ENCODE results near the gene USP20.
"Not testable (repeated sequence)": the region's sequence is repeated elsewhere in the genome, so short reads cannot be mapped to it uniquely, and the experiment has no call there.

The USP20 gene

DNA sequence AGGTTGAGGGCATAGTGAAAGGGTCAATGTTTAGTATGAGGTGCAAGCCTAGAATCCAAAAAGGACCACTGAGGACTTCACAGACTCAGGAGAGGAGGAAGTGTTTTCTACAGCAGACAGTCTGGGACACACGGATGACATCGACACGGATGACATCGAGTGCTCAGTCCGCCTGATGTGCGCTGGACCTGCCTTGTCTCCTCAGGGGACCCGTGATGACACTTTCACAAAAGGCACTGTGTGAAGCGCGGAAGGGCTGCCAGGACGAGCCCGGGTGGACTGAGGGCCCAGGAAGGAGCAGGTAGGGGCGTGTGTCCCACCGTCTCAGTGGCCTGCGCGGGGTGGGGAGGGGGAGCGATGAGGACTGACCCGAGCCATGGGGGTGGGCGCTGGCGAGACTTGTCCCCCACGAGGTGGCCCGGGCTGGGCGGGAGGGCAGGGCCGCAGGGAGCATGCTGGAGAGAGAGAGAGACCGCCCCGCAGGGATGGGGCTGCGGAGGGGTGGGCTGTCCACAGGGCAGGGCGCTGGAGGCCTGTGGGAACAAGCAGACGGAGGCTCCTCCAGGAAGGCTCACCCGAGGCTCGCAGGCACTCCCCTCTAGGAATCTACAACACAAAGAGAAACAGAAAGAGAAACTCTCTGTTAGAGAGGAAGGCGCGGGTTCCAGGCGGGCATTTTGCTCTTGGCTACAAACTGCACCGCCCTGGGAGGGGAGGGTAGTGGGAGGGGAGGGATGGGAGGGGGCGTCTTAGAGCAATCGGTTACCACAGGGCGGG lies 54.9 kb downstream of the USP20 start:
- Histone ChIP-seq H3K4me3 (IDR thresholded peaks at IDR 0.05; ENCODE audit: insufficient read depth, low read depth, low read length) (no peak overlapping the region), H3K4me2 (no peak overlapping the region), H3K9ac (no peak overlapping the region), H3K79me2 (ENCODE audit: insufficient read depth, low read depth) (peaks cover 6% of the 10 kb centered on the region; the same call in 1 of the 2 replicates), H2AFZ (ENCODE audit: low read depth) (no peak overlapping the region), H3K27ac (peak overlapping the region; percentile 92; the same call in 1 of the 2 replicates), H3K4me1 (ENCODE audit: low read depth, poor library complexity, severe bottlenecking) (peaks cover 74% of the 10 kb centered on the region), H3K27me3 (ENCODE audit: insufficient read depth, low read depth) (no peaks in the 10 kb centered on the region), H3K36me3 (ENCODE audit: insufficient read depth) (no peaks in the 10 kb centered on the region), H4K20me1 (ENCODE audit: insufficient read depth) (no peaks in the 10 kb centered on the region)
- TF ChIP-seq, protein P1, sequence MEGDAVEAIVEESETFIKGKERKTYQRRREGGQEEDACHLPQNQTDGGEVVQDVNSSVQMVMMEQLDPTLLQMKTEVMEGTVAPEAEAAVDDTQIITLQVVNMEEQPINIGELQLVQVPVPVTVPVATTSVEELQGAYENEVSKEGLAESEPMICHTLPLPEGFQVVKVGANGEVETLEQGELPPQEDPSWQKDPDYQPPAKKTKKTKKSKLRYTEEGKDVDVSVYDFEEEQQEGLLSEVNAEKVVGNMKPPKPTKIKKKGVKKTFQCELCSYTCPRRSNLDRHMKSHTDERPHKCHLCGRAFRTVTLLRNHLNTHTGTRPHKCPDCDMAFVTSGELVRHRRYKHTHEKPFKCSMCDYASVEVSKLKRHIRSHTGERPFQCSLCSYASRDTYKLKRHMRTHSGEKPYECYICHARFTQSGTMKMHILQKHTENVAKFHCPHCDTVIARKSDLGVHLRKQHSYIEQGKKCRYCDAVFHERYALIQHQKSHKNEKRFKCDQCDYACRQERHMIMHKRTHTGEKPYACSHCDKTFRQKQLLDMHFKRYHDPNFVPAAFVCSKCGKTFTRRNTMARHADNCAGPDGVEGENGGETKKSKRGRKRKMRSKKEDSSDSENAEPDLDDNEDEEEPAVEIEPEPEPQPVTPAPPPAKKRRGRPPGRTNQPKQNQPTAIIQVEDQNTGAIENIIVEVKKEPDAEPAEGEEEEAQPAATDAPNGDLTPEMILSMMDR (conservative IDR thresholded peaks at IDR 0.05; ENCODE audit: low read depth, low read length): no peak

DNA sequence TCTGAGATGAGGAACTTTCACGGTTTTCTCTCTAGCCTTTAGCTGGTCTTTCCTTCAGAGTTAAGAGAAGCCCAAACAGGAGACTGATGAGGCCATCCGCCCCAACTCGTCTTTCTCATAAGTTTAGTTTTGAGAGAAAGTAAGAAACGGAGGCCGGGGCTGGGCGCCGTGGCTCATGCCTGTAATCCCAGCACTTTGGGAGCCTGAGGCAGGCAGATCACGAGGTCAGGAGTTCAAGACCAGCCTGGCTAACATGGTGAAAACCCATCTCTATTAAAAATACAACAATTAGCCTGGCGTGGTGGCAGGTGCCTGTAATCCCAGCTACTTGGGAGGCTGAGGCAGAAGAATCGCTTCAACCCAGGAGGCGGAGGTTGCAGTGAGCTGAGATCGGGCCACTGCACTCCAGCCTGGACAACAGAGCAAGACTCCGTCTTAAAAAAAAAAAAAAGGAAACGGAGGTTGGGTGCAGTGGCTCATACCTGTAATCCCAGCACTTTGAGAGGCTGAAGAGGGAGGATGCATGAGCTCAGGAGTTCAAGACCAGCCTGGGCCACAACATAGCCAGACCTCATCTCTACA lies 55.6 kb downstream of the USP20 start:
- H2AFZ ChIP-seq (ENCODE audit: low read depth); H3K4me2 ChIP-seq; H3K27me3 ChIP-seq (ENCODE audit: insufficient read depth, low read depth); H3K79me2 ChIP-seq (ENCODE audit: insufficient read depth, low read depth); H3K9ac ChIP-seq; H4K20me1 ChIP-seq (ENCODE audit: insufficient read depth); H3K4me3 ChIP-seq (IDR thresholded peaks at IDR 0.05; ENCODE audit: insufficient read depth, low read depth, low read length); H3K36me3 ChIP-seq (ENCODE audit: insufficient read depth); H3K27ac ChIP-seq: not testable (repeated sequence)
- H3K4me1 ChIP-seq (ENCODE audit: low read depth, poor library complexity, severe bottlenecking): peaks cover 78% of the 10 kb centered on the region

DNA sequence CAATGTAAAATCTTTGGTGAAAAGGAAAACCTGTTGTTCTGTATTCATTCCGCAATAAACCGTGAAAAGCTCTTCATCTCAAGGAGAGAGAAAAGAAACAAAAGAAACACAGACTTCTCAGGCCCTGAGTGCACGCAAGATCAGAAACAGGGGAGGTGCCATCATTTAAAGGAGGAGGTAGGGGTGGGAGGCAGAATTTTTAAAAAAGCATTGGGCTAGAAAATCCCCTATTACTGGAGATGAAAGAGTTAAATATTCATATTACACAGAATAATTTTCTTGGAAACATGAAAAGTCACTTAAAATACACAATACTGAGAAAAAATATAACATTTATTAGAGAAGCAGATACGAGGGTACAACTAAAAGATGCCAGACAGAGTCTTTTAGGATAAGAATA lies 56.3 kb downstream of the USP20 start:
- H3K9ac ChIP-seq: no peak overlapping the region
- TF ChIP-seq, protein P1 (conservative IDR thresholded peaks at IDR 0.05; ENCODE audit: low read depth, low read length): no peak
- peak overlapping the region; percentile 91; the same call in 1 of the 2 replicates for H3K27ac ChIP-seq
- H3K4me1 ChIP-seq (ENCODE audit: low read depth, poor library complexity, severe bottlenecking): peaks cover 79% of the 10 kb centered on the region
- H3K27me3 ChIP-seq (ENCODE audit: insufficient read depth, low read depth): no peaks in the 10 kb centered on the region
- no peak overlapping the region for H2AFZ ChIP-seq (ENCODE audit: low read depth)
- no peaks in the 10 kb centered on the region for H4K20me1 ChIP-seq (ENCODE audit: insufficient read depth)
- no peaks in the 10 kb centered on the region for H3K36me3 ChIP-seq (ENCODE audit: insufficient read depth)
- peak overlapping the region; percentile 29; the same call in 1 of the 2 replicates for H3K4me2 ChIP-seq
- no peak overlapping the region for H3K4me3 ChIP-seq (IDR thresholded peaks at IDR 0.05; ENCODE audit: insufficient read depth, low read depth, low read length)
- peaks cover 6% of the 10 kb centered on the region; the same call in 1 of the 2 replicates for H3K79me2 ChIP-seq (ENCODE audit: insufficient read depth, low read depth)

- no peaks in the 10 kb centered on the region for H3K27me3 ChIP-seq (ENCODE audit: insufficient read depth, low read depth)
- peaks cover 76% of the 10 kb centered on the region for H3K4me1 ChIP-seq (ENCODE audit: low read depth, poor library complexity, severe bottlenecking)
- H3K79me2 ChIP-seq (ENCODE audit: insufficient read depth, low read depth): no peaks in the 10 kb centered on the region
- no peaks in the 10 kb centered on the region for H3K36me3 ChIP-seq (ENCODE audit: insufficient read depth)
- no peak overlapping the region for H2AFZ ChIP-seq (ENCODE audit: low read depth)
- no peak overlapping the region for H3K4me3 ChIP-seq (IDR thresholded peaks at IDR 0.05; ENCODE audit: insufficient read depth, low read depth, low read length)
- peak overlapping the region; percentile 43 for H3K4me2 ChIP-seq
- H4K20me1 ChIP-seq (ENCODE audit: insufficient read depth): no peaks in the 10 kb centered on the region
- H3K27ac ChIP-seq: peak overlapping the region; percentile 91
- TF ChIP-seq, protein P1 (conservative IDR thresholded peaks at IDR 0.05; ENCODE audit: low read depth, low read length): no peak
- H3K9ac ChIP-seq: peak overlapping the region; percentile 59
Measured at GRCh38 chr9:129894120-129894823, 59.0 kb downstream of the USP20 start.
